GM18909 (cell line): ENCODE data around the gene ZNF747.

Experiments used
- ATAC-seq: cut with Tn5 transposase; IDR thresholded peaks from one replicate; pipeline ENCODE4 v1.9.1; 2021; ENCODE audit warnings: mild to moderate bottlenecking; ENCODE audit not compliant: unreplicated experiment, poor library complexity

ZNF747 gene

DNA sequence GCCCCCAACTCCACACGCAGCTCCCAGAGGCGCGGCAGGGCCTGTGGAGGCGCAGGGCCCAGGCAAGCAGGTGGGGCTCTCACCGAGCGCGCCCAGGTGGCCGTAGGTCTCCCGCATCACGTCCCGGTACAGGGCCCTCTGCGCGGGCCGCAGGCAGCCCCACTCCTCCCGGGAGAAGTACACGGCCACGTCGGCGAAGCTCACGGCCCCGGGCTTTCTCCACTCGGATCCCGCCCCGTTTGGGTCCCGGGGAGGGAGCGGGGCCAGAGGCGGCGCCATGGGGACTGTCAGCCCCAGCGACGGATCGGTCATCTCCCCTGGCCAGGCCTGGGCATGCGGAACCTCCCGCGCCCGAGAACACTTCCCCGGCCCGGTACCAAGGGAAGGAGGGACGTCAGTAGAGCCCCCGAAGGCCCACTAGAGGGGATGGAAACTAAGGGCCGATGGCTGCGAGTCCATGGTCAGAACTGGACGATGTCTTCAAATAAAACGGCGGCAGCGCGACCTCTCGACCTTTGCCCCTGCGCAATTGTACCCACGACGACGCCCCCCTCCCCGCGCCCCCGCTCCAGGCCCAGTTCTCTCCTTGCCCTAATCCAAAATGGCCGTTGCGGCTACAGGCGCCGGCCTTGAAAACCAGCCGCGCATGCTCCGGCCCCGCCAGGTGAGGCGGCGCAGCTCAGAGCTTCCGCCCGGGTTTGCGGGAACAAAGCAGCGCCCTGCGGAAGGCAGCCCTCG lies at the start of gene ZNF747:
Gene ZNF747 (minus strand): TSS at position 491 of the 738 bp plus-strand sequence. CDS start 179 bp downstream, at position 312.
- peak; percentile 73 for ATAC-seq

DNA sequence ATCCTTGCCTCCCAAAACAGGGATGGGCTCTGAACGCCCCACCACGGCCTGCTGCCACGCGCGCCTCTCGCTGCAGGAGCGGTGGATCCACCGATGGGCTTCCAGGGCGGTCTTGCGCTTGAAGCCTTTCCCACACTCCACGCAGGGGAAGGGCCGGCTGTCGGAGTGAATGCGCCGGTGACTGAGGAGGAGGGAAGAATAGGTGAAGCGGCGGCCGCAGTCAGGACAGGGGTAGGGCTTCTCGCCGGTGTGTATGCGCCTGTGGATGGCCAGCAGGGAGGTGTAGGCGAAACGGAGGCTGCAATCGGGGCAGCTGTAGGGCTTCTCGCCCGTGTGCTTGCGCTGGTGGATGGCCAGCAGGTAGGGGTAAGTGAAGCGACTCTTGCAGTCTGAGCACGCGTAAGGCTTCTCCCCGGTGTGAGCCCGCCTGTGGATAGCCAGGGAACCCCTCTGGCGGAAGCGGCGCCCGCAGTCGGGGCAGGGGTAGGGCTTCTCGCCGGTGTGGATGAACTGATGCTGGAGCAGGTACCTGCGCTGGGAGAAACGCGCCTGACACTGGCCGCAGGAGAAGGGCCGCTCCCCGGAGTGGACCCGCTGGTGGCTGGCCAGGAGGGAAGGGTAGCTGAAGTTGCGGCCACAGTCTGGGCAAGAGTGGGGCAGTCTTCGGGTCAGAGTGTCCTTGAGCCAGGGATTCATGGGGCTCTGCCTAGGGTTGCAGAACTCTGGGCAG lies 48.1 kb upstream of the ZNF747 start:
- ATAC-seq, result no peak

DNA sequence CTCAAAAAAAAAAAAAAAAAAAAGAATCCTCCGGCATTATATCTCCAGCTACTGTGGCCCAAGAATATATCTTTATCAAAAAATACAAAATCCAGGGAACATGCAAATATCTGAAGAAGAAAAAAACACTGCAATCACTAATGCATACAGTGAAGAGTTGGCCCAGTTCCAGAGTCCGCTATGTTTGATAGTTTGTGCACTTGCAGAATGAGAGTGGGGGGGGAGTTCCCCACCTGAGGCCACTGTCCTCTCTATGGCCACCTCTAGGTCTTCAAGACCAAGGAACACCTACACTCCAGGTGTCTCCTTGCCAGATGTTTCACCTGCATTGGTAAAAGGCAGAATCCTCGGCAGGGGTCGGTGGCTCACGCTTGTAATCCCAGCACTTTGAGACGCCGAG lies 46.8 kb upstream of the ZNF747 start:
- ATAC-seq, result no peak

DNA sequence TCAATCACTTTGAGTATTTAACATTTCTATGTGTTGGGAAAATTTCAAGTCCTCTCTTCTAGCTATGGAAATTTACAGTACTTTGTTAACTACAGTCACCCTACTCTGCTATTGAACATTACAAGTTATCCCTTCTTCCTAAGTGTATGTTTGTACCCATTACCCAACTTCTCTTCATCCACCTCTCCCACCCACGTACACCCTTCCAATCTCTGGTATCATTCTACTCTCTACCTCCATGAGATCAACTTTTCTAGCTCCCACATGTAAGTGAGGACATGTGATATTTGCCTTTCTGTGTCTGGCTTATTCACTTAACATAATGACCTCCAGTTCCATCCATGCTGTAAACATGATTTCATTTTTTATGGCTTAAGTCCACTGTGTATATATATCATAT lies 40.0 kb upstream of the ZNF747 start:
- ATAC-seq, result no peak

DNA sequence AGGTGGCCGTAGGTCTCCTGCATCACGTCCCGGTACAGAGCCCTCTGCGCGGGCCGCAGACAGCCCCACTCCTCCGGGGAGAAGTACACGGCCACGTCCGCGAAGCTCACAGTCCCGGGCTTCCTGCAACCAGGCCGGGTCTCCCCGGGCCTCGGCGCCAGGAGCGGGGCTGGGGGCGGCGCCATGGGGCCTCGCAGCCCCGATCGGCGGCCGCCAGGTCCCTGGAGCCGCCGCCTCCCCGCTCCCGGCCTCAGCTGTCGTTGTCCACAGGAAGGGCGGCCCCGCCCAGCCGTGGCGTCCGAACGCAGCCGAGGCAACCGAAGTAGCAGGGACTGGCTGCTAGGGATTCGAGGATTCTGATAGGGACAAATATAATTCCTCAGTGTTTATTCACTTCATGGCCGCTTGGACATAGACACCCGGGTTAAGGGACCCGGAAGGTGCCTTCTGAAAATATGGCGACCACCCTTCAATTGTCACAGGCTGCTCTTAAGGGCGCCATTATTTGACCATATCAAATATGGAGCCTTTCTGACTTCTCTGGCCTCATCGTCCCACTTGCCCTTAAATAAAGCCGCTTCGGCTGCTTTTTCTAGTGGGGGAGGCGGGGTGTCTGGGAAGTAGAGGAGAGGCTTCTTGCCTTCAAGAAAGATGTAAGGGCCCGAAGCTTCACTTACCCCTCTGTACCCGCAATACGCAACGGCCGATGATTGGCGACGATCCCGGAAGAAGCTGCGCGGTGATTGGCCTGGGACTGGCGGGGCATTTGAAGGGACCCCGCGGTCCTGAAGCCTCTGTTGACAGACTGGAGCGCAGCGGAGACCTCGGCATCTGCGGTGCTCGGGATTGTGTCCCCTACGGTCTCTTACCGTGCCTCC lies 37.0 kb upstream of the ZNF747 start, which contains the start of gene ZNF688:
Gene ZNF688 (minus strand): TSS at position 270 of the 878 bp plus-strand sequence. CDS start 85 bp downstream, at position 185.
- ATAC-seq, result peak; percentile 77

DNA sequence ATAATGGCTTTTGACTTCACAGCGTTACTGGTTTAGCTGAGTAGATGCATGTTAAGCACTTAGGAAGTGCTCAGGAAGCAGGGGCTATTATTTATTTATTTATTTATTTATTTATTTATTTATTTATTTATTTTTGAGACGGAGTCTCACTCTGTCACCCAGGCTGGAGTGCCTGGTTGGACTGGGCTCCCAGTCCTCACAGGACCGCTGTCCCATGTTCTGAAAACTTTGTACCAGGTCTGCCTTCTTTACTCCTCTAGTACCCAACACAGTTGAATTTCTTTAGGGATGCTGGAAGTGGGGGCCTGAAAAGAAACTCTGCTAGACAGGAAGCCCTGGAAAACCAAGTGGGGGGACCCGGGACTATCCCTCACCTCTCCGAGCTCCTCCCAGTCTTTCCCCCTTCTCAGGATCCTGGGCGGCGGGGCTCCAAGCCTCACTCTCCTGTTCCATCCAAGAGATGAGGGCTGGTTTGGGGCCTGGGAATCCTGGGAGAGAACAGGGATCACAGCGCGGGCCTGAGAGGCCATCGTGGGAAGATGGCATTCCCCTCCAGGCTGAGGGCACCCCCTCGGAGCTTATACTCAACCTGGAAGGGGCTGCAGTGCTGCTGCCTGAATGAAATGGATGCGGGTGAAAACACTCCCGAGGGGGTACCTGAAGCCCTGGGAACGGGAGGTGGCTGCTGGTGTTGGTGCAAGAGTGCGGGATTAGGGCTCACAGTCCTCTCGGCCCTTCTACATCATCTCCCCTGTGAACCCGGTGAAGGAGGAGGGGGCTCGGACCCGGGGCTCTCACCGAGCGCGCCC lies 36.2 kb upstream of the ZNF747 start:
- no peak for ATAC-seq

DNA sequence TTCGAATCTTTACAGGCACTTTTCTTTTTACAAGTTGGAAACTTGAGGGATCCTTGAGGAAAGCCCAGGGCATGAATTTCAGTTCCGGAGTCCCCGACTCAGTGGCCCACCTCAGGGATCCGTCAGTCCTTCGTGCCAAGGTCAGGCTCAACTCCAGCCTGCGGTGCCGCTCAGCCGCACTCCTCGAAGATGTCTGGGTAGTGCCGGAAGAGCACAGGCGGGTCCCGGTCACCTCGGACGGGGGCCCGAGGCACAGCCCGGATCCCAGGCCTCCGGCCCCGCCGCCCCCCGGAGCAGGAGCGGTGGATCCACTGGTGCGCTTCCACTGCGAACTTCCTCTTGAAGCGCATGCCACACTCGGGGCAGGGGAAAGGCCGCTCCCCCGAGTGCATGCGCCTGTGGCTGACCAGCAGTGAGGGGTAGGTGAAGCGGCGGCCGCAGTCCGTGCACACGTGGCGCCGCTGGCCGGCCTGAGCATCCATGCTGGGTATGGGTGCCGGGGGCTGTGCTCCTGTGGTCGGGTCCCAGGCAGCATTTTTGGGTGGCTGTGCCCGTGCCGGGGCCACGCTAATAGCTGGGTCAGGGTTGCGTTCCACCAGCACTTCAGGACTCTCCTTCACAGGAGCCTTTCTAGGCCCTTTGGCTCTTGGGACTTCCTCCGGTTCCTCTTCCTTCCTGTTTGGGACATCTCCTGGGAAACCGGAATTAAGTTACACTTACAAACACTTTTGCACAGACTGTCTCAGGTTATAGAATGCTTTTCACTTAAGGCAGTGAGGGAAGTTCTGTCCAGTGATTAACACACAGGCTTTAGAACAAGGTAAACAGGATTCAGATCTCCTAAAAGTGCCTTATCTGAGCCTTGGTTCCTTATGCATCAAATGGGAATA lies 35.3 kb upstream of the ZNF747 start:
- ATAC-seq, result no peak

DNA sequence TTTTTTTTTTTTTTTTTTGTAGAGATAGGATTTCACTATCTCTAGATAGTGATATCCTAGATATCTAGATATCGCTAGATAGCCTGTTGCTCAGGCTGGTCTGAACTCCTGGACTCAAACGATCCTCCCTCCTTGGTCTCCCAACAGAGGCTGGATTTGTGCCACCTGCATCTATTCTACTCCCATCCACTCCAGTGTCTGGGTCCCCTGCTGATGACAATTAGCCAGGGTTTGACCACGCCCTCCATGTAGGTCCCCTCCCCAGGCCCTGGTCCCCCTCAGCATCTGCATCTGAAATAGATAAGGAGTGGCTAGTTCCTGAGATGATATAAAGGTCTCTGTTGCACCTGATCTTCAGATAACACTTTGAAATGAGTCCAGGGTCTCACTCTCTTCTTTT lies 34.6 kb upstream of the ZNF747 start:
- ATAC-seq, result no peak

DNA sequence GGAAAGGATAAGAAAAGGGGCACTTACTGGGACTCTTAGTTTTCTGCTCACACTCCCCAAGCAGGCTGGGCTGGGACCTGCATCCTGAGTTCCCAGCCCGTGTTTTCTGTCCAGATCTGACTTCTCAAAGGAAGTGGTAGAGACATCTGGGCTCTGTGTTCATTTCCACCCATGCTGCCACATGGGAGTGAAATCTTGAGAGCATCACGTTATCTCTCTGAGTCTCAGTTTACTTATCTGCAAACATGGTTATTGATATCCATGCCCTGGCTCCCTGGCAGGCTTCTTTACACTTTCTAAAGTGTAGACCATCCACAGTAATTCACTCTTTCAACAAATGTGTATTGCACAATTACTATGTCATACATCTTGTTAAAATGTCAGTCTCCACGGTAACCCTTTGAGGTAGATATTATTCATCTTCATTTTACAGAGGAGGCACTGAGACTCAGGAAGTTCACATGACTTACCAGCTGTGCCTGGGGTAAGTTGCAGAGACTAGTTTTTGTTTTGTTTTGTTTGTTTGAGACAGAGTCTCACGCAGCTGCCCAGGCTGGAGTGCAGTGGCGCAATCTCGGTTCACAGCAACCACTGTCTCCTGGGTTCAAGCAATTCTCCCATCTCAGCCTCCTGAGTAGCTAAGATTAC lies 33.5 kb upstream of the ZNF747 start:
- ATAC-seq, result no peak

DNA sequence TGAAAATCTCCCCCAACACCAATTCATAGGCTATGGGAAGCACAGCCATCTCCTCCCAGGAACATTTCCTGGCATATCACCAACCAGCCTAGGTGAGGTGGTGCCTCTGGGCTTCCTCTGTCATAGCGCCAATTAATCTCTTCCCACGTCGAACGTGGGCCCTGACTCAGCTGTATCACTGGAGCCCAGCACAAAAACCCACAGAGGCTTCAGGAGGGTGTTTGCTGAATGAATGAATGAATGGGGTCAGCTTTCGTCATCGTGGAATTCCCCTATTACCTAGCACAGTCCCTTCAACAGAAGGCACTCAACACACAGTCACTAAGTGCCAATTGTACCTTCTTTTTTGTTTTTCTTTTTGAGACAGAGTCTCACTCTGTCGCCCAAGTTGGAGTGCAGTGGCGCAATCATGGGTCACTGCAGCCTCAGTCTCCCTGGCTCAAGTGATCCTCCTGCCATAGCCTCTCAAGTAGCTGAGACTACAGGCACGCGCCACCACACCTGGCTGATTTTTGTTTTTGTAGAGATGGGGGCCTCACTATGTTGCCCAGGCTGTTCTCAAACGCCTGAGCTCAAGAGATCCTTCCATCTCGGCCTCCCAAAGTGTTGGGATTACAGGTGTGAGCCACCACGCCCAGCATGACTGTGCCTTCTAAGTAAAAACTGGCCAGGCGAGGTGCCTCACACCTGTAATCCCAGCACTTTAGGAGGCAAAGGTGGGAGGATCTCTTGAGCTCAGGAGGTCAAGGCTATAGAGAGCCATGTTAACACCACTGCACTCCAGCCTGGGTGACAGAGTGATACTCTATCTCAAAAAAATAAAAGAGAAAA lies 32.7 kb upstream of the ZNF747 start:
- ATAC-seq, result no peak

DNA sequence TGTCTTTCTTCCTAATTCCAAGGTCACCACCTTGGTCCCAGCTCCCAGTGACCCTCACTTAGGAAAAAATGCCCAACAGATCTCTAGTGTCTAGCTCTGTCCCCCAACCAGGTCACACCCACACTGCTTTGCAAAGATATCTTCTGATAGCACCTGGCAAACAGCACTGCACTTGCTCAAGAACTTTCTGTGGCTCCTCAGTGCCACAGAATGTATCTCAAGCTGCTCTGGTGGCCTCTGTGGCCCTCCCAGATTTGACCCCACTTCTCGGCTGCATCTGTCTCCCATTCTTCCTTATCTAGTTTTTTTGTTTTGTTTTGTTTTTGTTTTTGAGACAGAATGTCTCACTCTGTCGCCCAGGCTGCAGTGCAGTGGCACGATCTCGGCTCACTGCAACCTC lies 31.9 kb upstream of the ZNF747 start:
- no peak for ATAC-seq

DNA sequence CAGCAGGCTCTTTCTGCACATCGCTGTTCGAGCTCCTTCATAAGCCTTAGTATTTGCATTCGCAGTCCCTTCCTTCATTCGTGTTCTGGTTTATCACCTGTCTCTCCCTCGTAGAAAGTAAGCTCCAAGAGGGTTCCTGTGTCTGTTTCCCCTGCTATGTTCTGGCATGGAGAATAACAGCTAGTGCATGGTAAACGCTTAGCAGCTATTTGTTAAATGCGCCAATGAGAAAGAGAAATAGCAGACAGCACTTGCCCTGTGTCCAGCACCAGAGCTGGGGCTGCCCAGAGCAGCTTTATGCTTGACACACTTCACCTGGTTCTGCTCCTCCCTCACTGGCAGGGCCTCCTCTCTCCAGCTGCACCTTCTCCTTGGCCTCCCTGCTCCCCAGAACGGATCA lies 31.3 kb upstream of the ZNF747 start:
- ATAC-seq, result no peak

DNA sequence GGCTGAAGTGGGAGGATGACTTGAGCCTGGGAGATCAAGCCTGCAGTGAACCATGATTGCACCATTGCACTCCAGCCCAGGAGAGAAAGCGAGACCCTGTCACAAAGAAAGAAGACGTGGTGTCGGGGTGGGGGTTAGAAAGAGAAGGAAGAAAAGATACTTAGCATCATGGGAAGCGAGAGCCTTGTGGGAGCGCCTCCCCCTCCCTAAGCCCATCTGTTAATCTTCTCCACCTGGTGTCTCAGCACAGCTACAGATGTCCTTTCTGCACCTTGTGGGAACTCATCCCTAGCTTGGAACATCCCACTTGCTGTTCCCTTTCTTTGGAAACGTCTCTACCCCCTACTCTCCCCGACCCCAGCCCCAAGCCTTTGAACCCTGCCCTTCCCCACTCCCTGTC lies 30.9 kb upstream of the ZNF747 start:
- ATAC-seq, result no peak

DNA sequence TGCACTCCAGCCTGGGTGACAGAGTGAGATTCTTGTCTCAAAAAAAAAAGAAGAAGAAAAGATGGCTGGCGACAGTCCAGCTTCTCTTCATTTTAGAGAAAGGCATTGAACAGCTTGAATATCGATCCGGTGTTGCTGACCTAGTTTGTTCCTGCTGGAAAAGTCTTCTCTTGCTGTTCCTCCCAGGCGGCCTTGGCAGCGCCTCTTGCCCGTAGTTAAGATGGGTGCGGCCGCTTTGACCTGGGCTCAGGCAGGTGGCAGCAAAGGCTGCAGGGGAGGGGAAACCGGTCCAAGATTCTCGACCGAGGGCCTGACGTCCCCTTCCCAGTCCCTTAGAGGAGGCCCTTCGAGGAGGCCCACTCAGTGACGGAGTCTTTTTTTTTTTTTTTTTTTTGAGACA lies 27.4 kb upstream of the ZNF747 start:
- no peak for ATAC-seq

DNA sequence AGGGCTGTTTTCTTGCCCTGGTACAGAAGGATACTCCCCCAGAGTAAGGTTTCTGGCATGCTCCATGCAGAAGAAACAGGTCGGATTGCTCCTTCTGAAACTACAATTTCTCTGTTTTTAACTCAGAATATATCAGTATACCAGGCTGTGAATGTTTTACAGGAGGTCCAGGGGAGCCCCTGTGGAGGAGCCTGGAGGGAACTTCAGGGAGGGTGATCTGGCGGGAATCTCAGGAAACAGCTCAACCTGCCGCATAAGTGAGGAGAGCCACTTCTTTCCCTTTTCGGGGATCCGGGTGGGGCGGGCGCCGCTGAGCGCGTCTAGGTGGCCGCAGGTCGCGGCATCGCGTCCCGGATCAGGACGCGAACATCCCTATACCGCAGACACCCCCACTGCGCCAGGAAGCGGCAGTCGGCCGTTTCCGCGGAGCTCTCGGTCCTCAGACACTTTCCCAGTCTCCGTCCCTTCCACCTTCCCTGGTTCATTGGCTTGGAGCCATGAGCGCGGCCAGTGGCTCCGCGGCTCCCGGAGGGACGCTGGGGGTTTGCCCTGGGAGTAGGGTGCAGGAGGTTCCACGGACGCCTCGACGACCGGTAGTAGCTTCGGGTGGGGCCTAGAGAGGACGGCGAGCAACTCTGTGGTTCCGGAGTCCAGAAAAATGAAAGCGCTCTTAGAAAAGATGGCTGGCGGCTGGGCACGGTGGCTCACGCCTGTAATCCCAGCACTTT lies 26.6 kb upstream of the ZNF747 start:
- no peak for ATAC-seq

DNA sequence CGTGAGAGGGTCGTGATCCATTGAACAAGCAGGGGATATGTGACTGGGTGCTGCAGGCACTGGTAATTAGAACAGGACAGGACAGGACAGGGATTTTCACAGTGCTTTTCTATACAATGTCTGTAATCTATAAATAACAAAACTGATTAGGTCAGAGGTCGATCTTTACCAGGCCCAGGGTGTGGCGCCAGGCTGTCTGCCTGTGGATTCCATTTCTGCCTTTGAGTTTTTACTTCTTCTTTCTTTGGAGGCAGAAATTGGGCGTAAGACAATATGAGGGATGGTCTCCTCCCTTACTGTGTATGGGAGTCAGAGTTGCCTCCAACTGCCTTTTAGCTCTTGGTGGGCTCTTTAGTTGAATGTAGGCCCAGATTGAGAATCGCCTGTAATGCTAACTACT lies 25.0 kb upstream of the ZNF747 start:
- ATAC-seq, result no peak

DNA sequence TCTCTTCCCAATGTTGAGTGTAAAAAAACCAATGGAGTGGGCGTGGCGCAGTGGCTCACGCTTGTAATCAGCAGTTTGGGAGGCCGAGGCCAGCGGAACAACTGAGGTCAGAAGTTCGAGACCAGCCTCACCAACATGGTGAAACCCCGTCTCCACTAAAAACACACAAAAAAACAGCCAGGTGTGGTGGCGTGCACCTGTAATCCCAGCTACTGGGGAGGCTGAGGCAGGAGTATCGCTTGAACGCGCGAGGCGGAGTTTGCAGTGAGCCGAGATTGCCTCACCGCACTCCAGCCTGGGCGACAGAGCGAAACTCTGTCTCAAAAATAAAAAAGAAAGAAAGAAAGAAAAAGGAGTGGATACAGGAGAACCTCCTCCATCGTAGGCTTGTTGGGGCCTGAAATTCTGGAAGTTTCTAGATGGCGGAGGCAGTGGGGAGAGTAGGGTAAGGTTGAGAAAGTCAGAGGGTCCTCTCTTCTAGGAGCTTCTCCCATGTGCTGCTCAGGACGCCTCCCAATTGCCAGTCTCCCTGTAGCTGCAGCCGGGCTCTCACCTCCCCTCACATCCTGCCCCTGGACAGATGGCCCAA lies 24.2 kb upstream of the ZNF747 start:
- no peak for ATAC-seq
